HepG2 (cell line): ENCODE data around the gene ZNF584. TPM values are rescaled to one million over a fixed set of nuclear protein-coding genes. Genes with fewer than 3 reads are reported as not detected.

Experiments used
- BCLAF1 ChIP-seq: fragments of 450-650 bp; IDR thresholded peaks from 2 replicates; pipeline ENCODE4 v1.6.1; 2017; ENCODE audit warnings: mild to moderate bottlenecking
- BORCS8-MEF2B ChIP-seq: sonication (generic); formaldehyde crosslinking; IDR thresholded peaks from 2 replicates; pipeline ENCODE4 v1.8.0; 2022; ENCODE audit warnings: mild to moderate bottlenecking, missing genetic modification reagents
- BRF2 ChIP-seq: sonication (generic); formaldehyde crosslinking; IDR thresholded peaks from 2 replicates; pipeline ENCODE4 v1.8.1; 2022; ENCODE audit warnings: mild to moderate bottlenecking, missing genetic modification reagents
- DBP ChIP-seq: sonication (generic); formaldehyde crosslinking; IDR thresholded peaks from 2 replicates; pipeline ENCODE4 v1.4.0; 2020; ENCODE audit warnings: missing genetic modification reagents; ENCODE audit errors: not compliant biosample characterization
- DNMT3B ChIP-seq: conservative IDR thresholded peaks from 2 replicates; pipeline ENCODE4 v1.6.1; 2016; ENCODE audit warnings: missing biosample characterization, control low read depth
- E2F2 ChIP-seq: sonication (generic); formaldehyde crosslinking; IDR thresholded peaks from 2 replicates; pipeline ENCODE4 v1.4.0; 2020; ENCODE audit warnings: missing genetic modification reagents, borderline replicate concordance
- ESRRA ChIP-seq: sonication (generic); formaldehyde crosslinking; IDR thresholded peaks from 2 replicates; pipeline ENCODE4 v1.5.1; 2020; ENCODE audit warnings: mild to moderate bottlenecking, low read depth, missing genetic modification reagents
- HNF4G ChIP-seq, 2 experiments: sonication (generic) in 1 of 2; formaldehyde crosslinking in 1 of 2; IDR thresholded peaks; 2 replicates each; pipeline versions ENCODE4 v1.4.0 to v1.6.1; 2011 to 2020; ENCODE audit warnings: borderline replicate concordance in 2 of 2, low read depth in 2 of 2, mild to moderate bottlenecking in 2 of 2, low read length in 1 of 2, missing genetic modification reagents in 1 of 2, moderate library complexity in 1 of 2
- KLF16 ChIP-seq, 2 experiments: sonication (generic) in 1 of 2; formaldehyde crosslinking in 1 of 2; IDR thresholded peaks; 2 replicates each; pipeline versions ENCODE4 v1.6.1 to v1.8.0; 2016 to 2023; ENCODE audit warnings: missing genetic modification reagents in 2 of 2, missing compliant biosample characterization in 1 of 2
- NKX3-1 ChIP-seq: sonication (generic); formaldehyde crosslinking; IDR thresholded peaks from 2 replicates; pipeline ENCODE4 v1.5.0; 2020; ENCODE audit warnings: missing genetic modification reagents
- PHF5A ChIP-seq: IDR thresholded peaks from one replicate; pipeline ENCODE4 v1.6.1; 2018; ENCODE audit warnings: low read depth, missing genetic modification reagents; ENCODE audit not compliant: unreplicated experiment
- XBP1 ChIP-seq: sonication (generic); formaldehyde crosslinking; IDR thresholded peaks from 2 replicates; pipeline ENCODE4 v1.5.0; 2020; ENCODE audit warnings: missing genetic modification reagents
- ZBTB3 ChIP-seq: sonication (generic); formaldehyde crosslinking; IDR thresholded peaks from 2 replicates; pipeline ENCODE4 v1.4.0; 2020; ENCODE audit warnings: low read depth, mild to moderate bottlenecking, moderate library complexity, missing genetic modification reagents, borderline replicate concordance
- ZBTB33 ChIP-seq: sonication (generic); formaldehyde crosslinking; IDR thresholded peaks from 2 replicates; pipeline ENCODE4 v1.4.0; 2020; ENCODE audit warnings: missing genetic modification reagents
- ZNF234 ChIP-seq: sonication (generic); formaldehyde crosslinking; conservative IDR thresholded peaks from 2 replicates; pipeline ENCODE4 v1.5.1; 2020; ENCODE audit warnings: mild to moderate bottlenecking, missing genetic modification reagents
- ZNF367 ChIP-seq: sonication (generic); formaldehyde crosslinking; IDR thresholded peaks from 2 replicates; pipeline ENCODE4 v1.4.0; 2020; ENCODE audit warnings: missing genetic modification reagents, borderline replicate concordance
- ZNF543 ChIP-seq: sonication (generic); formaldehyde crosslinking; IDR thresholded peaks from 2 replicates; pipeline ENCODE4 v1.4.0; 2020; ENCODE audit warnings: mild to moderate bottlenecking, missing genetic modification reagents
- ZNF562 ChIP-seq: sonication (generic); formaldehyde crosslinking; IDR thresholded peaks from 2 replicates; pipeline ENCODE4 v1.8.0; 2022; ENCODE audit warnings: missing genetic modification reagents, borderline replicate concordance
- ZNF652 ChIP-seq: IDR thresholded peaks from 2 replicates; pipeline ENCODE4 v1.6.1; 2016; ENCODE audit warnings: low read depth, borderline replicate concordance
- ZNF670 ChIP-seq: sonication (generic); formaldehyde crosslinking; IDR thresholded peaks from 2 replicates; pipeline ENCODE4 v1.8.0; 2022; ENCODE audit warnings: mild to moderate bottlenecking, missing genetic modification reagents, borderline replicate concordance
- ZNF766 ChIP-seq: sonication (generic); formaldehyde crosslinking; IDR thresholded peaks from 2 replicates; pipeline ENCODE4 v1.5.0; 2020; ENCODE audit warnings: missing genetic modification reagents, borderline replicate concordance
- ZNF883 ChIP-seq: sonication (generic); formaldehyde crosslinking; IDR thresholded peaks from 2 replicates; pipeline ENCODE4 v1.5.1; 2020; ENCODE audit warnings: mild to moderate bottlenecking, missing genetic modification reagents; ENCODE audit errors: not compliant biosample characterization
- polyA plus RNA-seq, 8 experiments: library from polyadenylated mRNA; depleted of rRNA in 3 of 8; stranded (reverse) in 7 of 8; unstranded in 1 of 8; fragments of >200 nt; fragmentation: Illumina TruSeq in 4 of 8; extraction: Trizol in 4 of 8; gene quantifications; 2 replicates each; pipeline versions ENCODE4 v1.2.1 to v1.2.3, GENCODE V29; 2011 to 2016; ENCODE audit warnings: low read depth in 4 of 8, missing spikeins in 1 of 8, mixed read lengths in 1 of 8; ENCODE audit not compliant: insufficient read depth in 1 of 8
- total RNA-seq, 5 experiments: library from RNA; depleted of rRNA; stranded (reverse); fragments of >200 nt; fragmentation: Illumina TruSeq; extraction: Trizol; gene quantifications; 2 replicates each; pipeline ENCODE4 v1.2.3, GENCODE V29; 2016; ENCODE audit warnings: low read depth in 1 of 5

Gene ZNF584
- total and polyA plus RNA-seq, 2 of the 13 experiments (the other 11 are each of a cell fraction or from before 2014, with no cell fraction given): 2.4 to 7.0 TPM

GRCh38 chr19:58407658-58408151 is 744 bp upstream of the ZNF584 start (continued):
- TF ChIP-seq ZNF883 (CRISPR knock-in tag) (no peak), BCLAF1 (no peak), ZNF670 (CRISPR knock-in tag) (no peak), ZNF367 (CRISPR knock-in tag) (no peak), DBP (CRISPR knock-in tag) (no peak), ZNF562 (CRISPR knock-in tag) (no peak), KLF16 (CRISPR knock-in tag; IDR thresholded peaks at IDR 0.05) (no peak), ZNF766 (CRISPR knock-in tag) (no peak), DNMT3B (CRISPR knock-in tag) (no peak), ZBTB33 (CRISPR knock-in tag) (no peak), NKX3-1 (no peak), ZBTB3 (CRISPR knock-in tag) (no peak), ZNF543 (CRISPR knock-in tag) (no peak), HNF4G (IDR thresholded peaks at IDR 0.05; ENCODE audit: borderline replicate concordance, low read depth, low read length) (no peak), HNF4G (CRISPR knock-in tag; IDR thresholded peaks at IDR 0.05; ENCODE audit: borderline replicate concordance, low read depth) (peak; percentile 68; the same call in 1 of the 2 replicates), ZNF234 (no peak), E2F2 (CRISPR knock-in tag) (no peak), ESRRA (0 out of 2 replicates have a peak, but pooled peaks have one; percentile 13), PHF5A (CRISPR knock-in tag) (no peak), BRF2 (CRISPR knock-in tag) (no peak), XBP1 (CRISPR knock-in tag) (no peak), ZNF652 (no peak), BORCS8-MEF2B (no peak)
